ENCODE measurements around the gene ZMYND19.
"Not testable (repeated sequence)": the region's sequence is repeated elsewhere in the genome, so short reads cannot be mapped to it uniquely, and the experiment has no call there.

The ZMYND19 gene

DNA sequence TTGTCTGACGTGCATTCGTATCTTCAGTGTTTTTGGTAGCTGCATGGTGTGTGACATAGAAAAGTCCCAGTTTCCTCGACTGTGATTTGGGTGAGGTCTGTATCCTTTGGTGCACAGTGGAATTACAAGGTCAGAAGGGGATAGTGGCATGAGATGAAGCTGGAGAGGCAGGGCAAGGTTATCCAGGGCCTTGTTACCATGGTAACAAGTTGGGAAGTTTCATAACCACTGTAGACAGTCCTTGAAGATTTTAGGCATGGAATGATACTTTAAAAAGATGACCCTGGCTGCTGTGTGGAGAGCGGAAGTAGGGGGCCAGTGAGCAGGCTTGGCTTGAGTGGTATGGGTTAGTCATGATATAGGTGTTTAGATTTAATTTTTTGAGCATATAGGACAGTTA is 40.4 kb upstream of the ZMYND19 start:
- no peak for TF ChIP-seq CTCF (conservative IDR thresholded peaks at IDR 0.05)
- peak overlapping the region; percentile 75 for H3K27ac ChIP-seq

DNA sequence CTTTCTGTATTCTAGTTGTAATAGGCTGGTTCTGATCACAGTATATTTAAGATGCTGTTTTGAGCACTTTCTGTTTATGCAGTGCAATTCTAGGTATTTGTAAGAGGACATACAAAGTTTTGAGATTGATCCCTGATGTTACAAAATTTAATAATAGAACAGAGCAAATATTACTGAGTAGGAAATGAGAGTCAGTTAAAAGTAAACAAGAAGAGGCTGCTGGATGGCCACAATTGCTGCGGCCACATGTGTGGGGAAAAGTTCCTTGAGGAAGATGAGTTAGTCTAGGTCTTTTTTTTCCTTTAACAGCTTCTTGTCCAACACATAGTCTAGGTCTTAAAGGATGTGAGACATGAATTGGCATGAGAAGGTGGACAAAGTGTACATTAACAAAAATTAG is 39.8 kb upstream of the ZMYND19 start:
- no peak for TF ChIP-seq CTCF (conservative IDR thresholded peaks at IDR 0.05)
- H3K27ac ChIP-seq: peak overlapping the region; percentile 75

GRCh38 chr9:137627406-137627805 is 37.1 kb upstream of the ZMYND19 start:
- H3K27ac ChIP-seq: not testable (repeated sequence)

GRCh38 chr9:137626464-137626863 is 36.2 kb upstream of the ZMYND19 start:
- TF ChIP-seq CTCF (conservative IDR thresholded peaks at IDR 0.05): no peak
- H3K27ac ChIP-seq: no peak overlapping the region

- H3K27ac ChIP-seq: not testable (repeated sequence)
Observed at GRCh38 chr9:137622211-137622610, 31.9 kb upstream of the ZMYND19 start.

- H3K27ac ChIP-seq: peak overlapping the region; percentile 98
Observed at GRCh38 chr9:137621131-137621757, 30.9 kb upstream of the ZMYND19 start.

DNA sequence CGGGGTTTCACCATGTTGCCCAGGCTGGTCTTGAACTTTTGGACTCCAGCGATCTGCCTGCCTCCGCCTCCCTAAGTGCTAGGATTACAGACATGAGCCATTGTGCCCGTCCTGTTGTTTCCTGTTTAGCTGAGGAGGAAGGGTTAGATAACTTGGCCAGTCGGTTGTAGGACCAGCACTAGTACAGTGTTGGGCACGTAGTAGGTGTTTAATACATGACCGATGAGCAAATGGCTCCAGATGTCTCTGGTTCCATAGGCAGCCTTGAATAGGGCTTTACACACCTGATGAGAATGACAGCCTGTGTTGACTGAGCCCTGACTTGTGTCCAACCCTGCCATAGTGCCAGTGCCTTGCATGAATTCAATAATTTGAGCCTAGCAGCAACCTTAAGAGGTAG is 30.3 kb upstream of the ZMYND19 start:
- H3K27ac ChIP-seq: peak overlapping the region; percentile 98
- no peak for TF ChIP-seq CTCF (conservative IDR thresholded peaks at IDR 0.05)

More at GRCh38 chr9:137621131-137621757, 30.9 kb upstream of the ZMYND19 start:
- peak; percentile 65 for TF ChIP-seq CTCF (conservative IDR thresholded peaks at IDR 0.05)

DNA sequence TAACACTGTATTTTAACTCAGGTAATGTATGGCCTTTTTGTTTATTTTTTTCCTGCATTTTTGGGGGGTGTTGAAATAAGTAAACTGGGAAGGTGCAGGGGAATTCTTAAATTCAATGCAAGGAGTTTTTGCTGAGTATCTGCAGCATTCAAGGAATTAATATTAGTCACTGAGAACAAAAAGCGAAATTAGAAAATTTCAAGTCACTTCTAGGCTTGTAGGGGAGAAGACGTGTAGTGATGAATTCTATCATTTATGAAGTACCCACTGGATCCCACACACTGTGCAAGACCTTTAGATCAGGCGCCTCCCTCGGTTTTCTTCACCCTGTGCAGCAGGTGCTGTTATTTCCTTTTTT is 29.7 kb upstream of the ZMYND19 start:
- peak overlapping the region; percentile 98 for H3K27ac ChIP-seq

More for the DNA sequence above, 29.7 kb upstream of the ZMYND19 start:
- TF ChIP-seq CTCF (conservative IDR thresholded peaks at IDR 0.05): no peak
